IPS-20b (cell line): ENCODE measurements around the gene ELN.

Experiments
- H3K27ac ChIP-seq: one replicate; pipeline ENCODE4 v1.5.1; 2013; ENCODE audit warnings: low read length
- H3K27me3 ChIP-seq: 2 replicates; pipeline ENCODE4 v1.6.1; 2013; ENCODE audit warnings: mild to moderate bottlenecking, low read length, inconsistent platforms; ENCODE audit not compliant: insufficient read depth
- H3K36me3 ChIP-seq: 2 replicates; pipeline ENCODE4 v1.6.1; 2013; ENCODE audit warnings: low read depth, mild to moderate bottlenecking, inconsistent platforms, low read length, moderate library complexity; ENCODE audit not compliant: insufficient read depth
- H3K4me1 ChIP-seq: 2 replicates; pipeline ENCODE4 v1.6.1; 2013; ENCODE audit warnings: mild to moderate bottlenecking, control low read depth, inconsistent platforms, low read length, moderate library complexity; ENCODE audit not compliant: insufficient read depth
- H3K4me3 ChIP-seq: 2 replicates; pipeline ENCODE4 v1.5.1; 2013; ENCODE audit warnings: mild to moderate bottlenecking, low read length, inconsistent platforms
- H3K9ac ChIP-seq: 2 replicates; pipeline ENCODE4 v1.6.1; 2013; ENCODE audit warnings: low read depth, mild to moderate bottlenecking, inconsistent platforms, low read length, moderate library complexity
- H3K9me3 ChIP-seq: 2 replicates; pipeline ENCODE4 v1.6.1; 2013; ENCODE audit warnings: mild to moderate bottlenecking, low read depth, low read length, inconsistent platforms; ENCODE audit not compliant: insufficient read depth

Gene ELN

DNA sequence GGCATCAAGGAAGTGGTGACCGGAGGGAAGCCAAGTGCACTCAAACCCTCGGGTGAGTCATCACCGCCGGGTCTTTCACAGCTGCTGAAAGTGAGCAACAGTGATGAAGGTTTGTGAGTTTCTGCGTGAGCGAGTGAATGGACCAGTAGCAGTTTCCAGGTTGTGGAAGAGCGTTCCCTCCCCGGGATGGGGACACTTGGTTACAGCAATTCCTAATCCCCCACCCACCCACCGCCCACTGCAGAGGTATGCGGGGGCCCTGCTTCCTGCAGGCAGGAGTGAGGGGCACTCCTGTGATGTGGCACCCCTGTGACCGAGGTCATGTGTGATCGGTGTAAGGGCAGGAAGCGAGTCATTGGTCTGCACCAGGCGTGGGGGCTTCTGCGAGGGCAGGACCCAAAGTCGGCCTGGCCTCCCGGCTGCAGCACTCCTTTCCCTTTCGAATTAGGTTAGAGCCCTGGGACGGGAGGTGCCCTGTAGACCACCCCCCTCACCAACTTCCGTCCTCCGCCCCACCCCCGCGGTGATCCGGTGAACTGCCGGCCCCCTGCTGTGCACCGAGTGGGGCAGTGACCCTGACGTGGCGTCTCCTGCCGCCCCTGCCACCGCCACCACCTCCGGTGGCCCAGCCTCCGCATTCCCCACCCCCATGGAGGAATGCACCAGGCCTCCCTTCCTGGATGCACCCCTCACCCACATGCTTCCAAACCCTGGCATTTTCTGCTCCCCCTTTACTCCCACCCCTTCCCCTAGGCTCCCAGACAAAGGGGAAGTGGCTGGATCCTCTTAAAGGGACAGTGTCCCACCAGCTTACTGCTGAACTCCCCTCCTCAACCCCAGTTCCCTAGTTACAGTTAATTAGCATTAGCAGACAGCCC, 66.5 kb downstream of the ELN start:
- Histone ChIP-seq H3K27ac (peak overlapping the region; percentile 74), H3K4me3 (peak overlapping the region; percentile 52), H3K36me3 (peaks cover 35% of the 10 kb centered on the region)

DNA sequence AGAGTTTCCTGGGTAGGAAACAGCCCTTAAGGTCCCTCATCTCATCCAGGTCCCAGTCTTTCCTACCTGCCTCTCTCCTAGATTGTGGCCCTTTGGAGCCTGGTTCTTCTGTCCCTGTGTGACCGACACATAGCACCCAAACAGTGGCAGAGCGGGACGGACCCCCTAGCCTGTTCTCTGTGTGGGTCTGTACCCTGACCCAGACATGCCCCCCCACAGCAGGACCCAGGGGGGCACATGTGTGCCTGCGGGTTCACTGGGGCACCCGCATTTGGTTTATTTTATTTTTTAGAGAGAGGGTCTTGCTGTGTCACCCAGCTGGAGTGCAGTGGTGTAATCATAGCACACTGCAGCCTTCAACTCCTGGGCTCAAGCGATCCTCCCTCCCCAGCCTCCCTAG, 67.2 kb downstream of the ELN start:
- Histone ChIP-seq H3K27ac (peak overlapping the region; percentile 74), H3K4me3 (peak overlapping the region; percentile 52), H3K27me3 (no peaks in the 10 kb centered on the region), H3K9ac (peak overlapping the region; percentile 72; the same call in 1 of the 2 replicates), H3K4me1 (peaks cover 24% of the 10 kb centered on the region), H3K9me3 (peaks cover 3% of the 10 kb centered on the region; the same call in 1 of the 2 replicates), H3K36me3 (peaks cover 38% of the 10 kb centered on the region)

More for the DNA sequence above, 66.5 kb downstream of the ELN start:
- H3K9ac ChIP-seq: peak overlapping the region; percentile 72; the same call in 1 of the 2 replicates
- H3K4me1 ChIP-seq: peaks cover 24% of the 10 kb centered on the region
- H3K9me3 ChIP-seq: peaks cover 3% of the 10 kb centered on the region; the same call in 1 of the 2 replicates
- no peaks in the 10 kb centered on the region for H3K27me3 ChIP-seq

DNA sequence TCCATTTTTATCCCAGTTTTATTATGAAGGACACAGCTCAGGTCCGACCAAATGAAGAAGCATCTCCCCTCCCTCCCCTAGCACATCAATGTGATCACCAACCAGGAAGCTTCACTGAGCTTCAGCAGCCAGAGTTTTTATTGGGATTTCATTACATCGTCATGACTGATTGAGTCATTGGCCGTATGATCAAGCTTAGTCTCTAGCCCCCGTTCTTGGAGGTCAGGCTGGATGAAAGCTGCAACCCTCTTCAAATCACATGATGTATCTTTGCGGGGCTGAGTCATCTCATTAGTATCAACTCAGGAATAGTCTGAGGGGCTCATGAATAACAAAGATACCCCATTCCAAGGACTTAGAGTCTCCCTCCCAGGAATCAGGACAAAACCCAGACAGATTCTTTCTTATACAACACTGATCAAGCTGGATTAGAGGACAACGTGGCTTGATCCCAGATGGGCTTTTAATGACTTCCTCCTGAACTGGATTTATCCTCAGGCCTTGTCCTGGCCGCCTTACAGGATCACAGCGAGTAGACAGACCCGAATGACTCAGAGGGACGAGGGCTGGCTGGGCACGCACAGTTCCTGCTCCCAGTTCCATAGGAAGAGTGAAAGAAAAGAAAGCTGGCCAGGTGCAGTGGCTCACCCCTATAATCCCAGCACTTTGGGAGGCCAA, 70.1 kb downstream of the ELN start:
- Histone ChIP-seq H3K9ac (no peak overlapping the region), H3K27me3 (no peaks in the 10 kb centered on the region), H3K9me3 (peaks cover 3% of the 10 kb centered on the region; the same call in 1 of the 2 replicates), H3K36me3 (peaks cover 59% of the 10 kb centered on the region), H3K27ac (no peak overlapping the region), H3K4me1 (peaks cover 16% of the 10 kb centered on the region), H3K4me3 (no peak overlapping the region)

DNA sequence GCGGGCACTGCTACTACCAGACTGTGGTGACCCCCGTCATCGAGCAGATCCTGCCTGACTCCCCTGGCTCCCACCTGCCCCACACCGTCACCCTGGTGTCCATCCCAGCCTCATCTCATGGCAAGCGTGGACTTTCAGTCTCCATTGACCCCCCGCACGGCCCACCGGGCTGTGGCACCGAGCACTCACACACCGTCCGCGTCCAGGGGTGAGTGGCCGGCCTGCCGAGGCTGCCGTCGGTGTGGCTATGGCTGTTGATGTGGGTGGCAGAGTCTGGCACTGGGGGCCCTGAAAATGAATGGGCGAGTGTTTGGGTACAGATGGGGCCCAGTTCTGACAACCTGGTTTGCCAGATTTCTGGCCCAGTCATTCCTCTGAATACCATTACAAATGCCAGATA, 71.1 kb downstream of the ELN start:
- Histone ChIP-seq H3K9me3 (peaks cover 3% of the 10 kb centered on the region; the same call in 1 of the 2 replicates), H3K9ac (no peak overlapping the region), H3K27ac (no peak overlapping the region), H3K4me1 (peaks cover 8% of the 10 kb centered on the region), H3K36me3 (peaks cover 68% of the 10 kb centered on the region), H3K4me3 (no peak overlapping the region), H3K27me3 (no peaks in the 10 kb centered on the region)

DNA sequence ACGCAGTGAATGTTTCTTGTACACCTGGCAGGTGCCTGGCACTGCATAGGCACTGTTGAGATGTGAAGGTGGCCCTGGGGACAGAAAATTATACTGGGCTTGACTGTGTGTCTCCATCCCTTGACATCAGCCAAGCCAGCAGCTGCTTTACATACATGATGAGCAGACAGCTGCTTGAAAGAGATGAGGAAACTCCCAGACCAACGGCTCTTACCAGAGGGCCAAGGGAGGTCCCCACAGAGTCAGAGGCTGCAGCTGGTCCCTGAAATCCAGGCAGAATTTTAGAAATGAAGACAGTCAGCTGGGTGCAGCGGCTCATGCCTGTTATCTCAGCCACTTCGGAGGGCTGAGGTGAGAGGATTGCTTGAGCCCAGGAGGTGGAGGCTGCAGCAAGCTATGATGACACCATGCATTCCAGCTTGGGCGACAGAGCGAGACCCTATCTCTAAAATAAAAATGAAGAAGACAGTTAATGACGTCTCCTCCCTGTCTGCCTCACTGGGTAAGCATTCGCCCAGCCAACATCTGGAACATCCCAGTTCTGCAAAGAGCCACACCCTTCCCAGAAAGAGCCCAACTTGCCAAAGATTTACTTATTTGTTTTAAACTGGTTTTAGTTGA, 73.2 kb downstream of the ELN start:
- peaks cover 3% of the 10 kb centered on the region; the same call in 1 of the 2 replicates for H3K9me3 ChIP-seq
- H3K27ac ChIP-seq: no peak overlapping the region
- no peaks in the 10 kb centered on the region for H3K4me1 ChIP-seq
- H3K36me3 ChIP-seq: peaks cover 78% of the 10 kb centered on the region
- H3K9ac ChIP-seq: no peak overlapping the region
- no peak overlapping the region for H3K4me3 ChIP-seq
- H3K27me3 ChIP-seq: no peaks in the 10 kb centered on the region

DNA sequence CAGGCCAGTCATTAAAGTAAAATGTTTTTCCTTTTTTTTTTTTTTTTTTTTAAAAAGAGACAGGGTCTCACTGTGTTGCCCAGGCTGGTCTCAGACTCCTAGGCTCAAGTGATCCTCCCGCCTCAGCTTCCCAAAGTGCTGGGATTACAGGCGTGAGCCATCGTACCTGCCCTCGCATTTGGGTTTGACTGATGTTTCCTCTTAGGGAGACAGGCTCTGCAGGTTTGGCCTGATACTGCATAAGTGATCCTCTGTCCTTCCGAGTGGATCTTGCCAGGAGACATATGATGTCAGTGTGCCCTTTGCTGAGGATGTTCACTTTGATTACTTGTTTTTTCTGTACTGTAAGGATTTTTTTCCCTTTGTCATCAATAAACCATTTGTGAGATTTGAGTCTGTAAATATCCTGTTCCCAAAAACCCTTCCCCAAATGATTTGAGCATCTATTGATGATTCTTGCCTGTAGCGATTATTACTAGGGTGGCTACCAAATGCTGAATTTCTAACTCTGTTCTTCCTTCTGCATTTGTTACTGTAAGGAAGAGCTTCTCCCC, 75.3 kb downstream of the ELN start:
- Histone ChIP-seq H3K9me3 (no peaks in the 10 kb centered on the region), H3K9ac (no peak overlapping the region), H3K27ac (no peak overlapping the region), H3K36me3 (peaks cover 76% of the 10 kb centered on the region), H3K27me3 (no peaks in the 10 kb centered on the region), H3K4me3 (no peak overlapping the region), H3K4me1 (no peaks in the 10 kb centered on the region)

DNA sequence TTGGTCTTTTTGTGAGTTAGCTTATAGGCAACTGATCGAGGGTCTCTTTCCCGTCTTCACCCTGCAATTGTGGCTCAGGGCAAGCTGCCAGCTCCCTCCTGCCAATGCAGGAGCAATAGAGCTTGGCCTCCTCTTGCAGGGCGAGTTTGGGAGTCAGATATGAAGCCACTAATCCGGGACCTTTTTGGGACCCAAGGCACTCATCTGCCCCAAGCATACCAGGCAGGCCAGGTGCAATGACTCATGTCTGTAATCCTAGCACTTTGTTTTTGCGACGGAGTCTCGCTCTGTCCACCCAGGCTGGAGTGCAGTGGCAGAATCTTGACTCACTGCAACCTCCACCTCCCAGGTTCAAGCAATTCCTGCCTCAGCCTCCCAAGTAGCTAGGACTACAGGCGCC, 76.7 kb downstream of the ELN start:
- Histone ChIP-seq H3K4me3 (no peak overlapping the region), H3K36me3 (peaks cover 74% of the 10 kb centered on the region), H3K27ac (no peak overlapping the region), H3K27me3 (no peaks in the 10 kb centered on the region), H3K9me3 (no peaks in the 10 kb centered on the region), H3K4me1 (no peaks in the 10 kb centered on the region), H3K9ac (no peak overlapping the region)

DNA sequence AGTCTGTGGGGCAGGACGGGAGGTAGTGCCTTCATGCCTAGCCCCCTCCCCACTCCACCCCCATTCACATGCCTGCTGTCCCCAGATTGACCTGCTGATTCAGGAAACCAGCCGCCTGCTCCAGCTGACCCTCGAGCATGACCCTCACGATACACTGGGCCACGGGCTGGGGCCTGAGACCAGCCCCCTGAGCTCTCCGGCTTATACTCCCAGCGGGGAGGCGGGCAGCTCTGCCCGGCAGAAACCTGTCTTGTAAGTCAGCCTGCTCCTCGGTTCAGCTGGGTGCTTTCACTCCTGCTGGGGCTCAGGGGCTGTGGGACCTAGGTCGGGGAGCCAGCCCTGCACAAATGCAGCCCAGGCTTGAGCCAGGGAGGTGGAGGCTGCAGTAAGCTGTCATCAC, 78.0 kb downstream of the ELN start:
- no peak overlapping the region for H3K27ac ChIP-seq
- peaks cover 76% of the 10 kb centered on the region for H3K36me3 ChIP-seq
- no peak overlapping the region for H3K4me3 ChIP-seq
- no peaks in the 10 kb centered on the region for H3K4me1 ChIP-seq
- no peak overlapping the region for H3K9ac ChIP-seq
- H3K9me3 ChIP-seq: no peaks in the 10 kb centered on the region
- H3K27me3 ChIP-seq: no peaks in the 10 kb centered on the region

DNA sequence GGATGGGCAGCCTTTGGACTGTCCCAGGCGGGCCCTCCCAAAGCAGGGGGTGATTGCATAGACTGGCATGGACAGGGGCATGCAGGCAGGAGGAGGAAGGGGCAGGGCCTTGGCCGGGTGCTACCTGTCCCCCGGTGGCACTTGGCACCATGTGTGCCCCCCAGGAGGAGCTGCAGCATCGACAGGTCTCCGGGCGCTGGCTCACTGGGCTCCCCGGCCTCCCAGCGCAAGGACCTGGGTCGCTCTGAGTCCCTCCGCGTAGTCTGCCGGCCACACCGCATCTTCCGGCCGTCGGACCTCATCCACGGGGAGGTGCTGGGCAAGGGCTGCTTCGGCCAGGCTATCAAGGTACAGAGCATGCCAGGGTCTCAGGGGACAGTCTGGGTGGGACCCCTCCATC, 78.9 kb downstream of the ELN start:
- Histone ChIP-seq H3K27me3 (no peaks in the 10 kb centered on the region), H3K27ac (no peak overlapping the region), H3K4me1 (no peaks in the 10 kb centered on the region), H3K36me3 (peaks cover 77% of the 10 kb centered on the region), H3K9ac (no peak overlapping the region), H3K9me3 (no peaks in the 10 kb centered on the region), H3K4me3 (no peak overlapping the region)

DNA sequence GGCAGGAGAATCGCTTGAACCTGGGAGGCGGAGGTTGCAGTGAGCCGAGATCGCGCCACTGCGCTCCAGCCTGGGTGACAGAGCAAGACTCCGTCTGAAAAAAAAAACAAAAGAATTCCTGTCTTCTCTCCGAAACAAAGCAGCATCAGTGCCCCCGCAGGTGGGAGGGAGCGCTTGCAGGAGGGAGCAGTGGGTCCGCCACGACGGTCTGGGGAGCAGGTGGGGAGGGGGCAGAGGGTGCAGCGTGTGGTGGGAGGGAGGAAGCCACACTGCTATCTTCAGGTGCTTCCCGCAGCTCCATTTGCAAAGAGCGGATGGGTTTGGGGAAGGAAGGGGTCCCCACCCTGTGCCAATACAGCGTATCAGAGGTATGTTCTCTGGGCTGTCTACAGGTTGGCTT, 87.4 kb downstream of the ELN start:
- Histone ChIP-seq H3K9ac (no peak overlapping the region), H3K4me3 (no peak overlapping the region), H3K9me3 (no peaks in the 10 kb centered on the region), H3K4me1 (no peaks in the 10 kb centered on the region), H3K36me3 (peaks cover 46% of the 10 kb centered on the region), H3K27ac (no peak overlapping the region), H3K27me3 (no peaks in the 10 kb centered on the region)

DNA sequence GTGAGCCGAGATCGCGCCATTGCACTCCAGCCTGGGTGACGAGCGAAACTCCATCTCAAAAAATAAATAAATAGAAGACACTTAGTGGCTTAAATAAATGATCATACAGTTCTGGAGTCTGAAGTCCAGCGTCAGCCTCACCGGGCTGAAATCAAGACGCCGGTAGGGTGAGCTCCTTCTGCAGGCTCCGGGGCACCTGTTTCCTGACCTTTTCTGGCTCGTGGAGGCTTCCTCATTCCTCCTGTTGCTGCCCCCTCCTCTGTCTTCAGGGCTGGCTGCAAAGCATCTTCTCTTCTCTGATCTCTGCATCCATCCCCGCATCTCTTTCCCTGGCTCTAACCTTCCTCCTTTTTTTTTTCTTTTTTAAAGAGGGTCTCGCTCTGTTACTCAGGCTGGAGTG, 88.4 kb downstream of the ELN start:
- peaks cover 44% of the 10 kb centered on the region for H3K36me3 ChIP-seq
- H3K27me3 ChIP-seq: no peaks in the 10 kb centered on the region
- no peak overlapping the region for H3K9ac ChIP-seq
- H3K9me3 ChIP-seq: no peaks in the 10 kb centered on the region
- H3K27ac ChIP-seq: no peak overlapping the region
- no peaks in the 10 kb centered on the region for H3K4me1 ChIP-seq
- H3K4me3 ChIP-seq: no peak overlapping the region
